Measurements from ENCODE around the gene CERS6. TPM values are rescaled to one million over a fixed set of nuclear protein-coding genes. Genes with fewer than 3 reads are reported as not detected.

CERS6 gene
- total RNA-seq, 2 donors from 2014 or later = 8.2 to 8.4 TPM

GRCh38 chr2:168589236-168590211, 133.5 kb downstream of the CERS6 start:
- DNase-seq (no peak), ATAC-seq (no peak)
- H3K4me1 Mint-ChIP-seq = peaks cover 5% of the 10 kb centered on the region
- H3K27me3 Mint-ChIP-seq = no peaks in the 10 kb centered on the region
- no peak overlapping the region for H3K4me3 Mint-ChIP-seq
- no peak overlapping the region for H3K27ac Mint-ChIP-seq
- H3K9me3 ChIP-seq (ENCODE audit: control insufficient read depth, low read length, poor library complexity, severe bottlenecking) = no peaks in the 10 kb centered on the region
- H3K36me3 Mint-ChIP-seq (ENCODE audit: low read depth) = no peaks in the 10 kb centered on the region

- Mint-ChIP-seq H3K27ac (no peak overlapping the region), H3K4me1 (peaks cover 7% of the 10 kb centered on the region)
Measured at GRCh38 chr2:168592181-168592831, 136.2 kb downstream of the CERS6 start.

GRCh38 chr2:168593713-168594112, 137.6 kb downstream of the CERS6 start:
- no peaks in the 10 kb centered on the region for H3K27me3 Mint-ChIP-seq
- no peak overlapping the region for H3K4me3 Mint-ChIP-seq
- ATAC-seq (no peak), DNase-seq (no peak)
- H3K36me3 Mint-ChIP-seq (ENCODE audit: low read depth) = no peaks in the 10 kb centered on the region
- H3K9me3 ChIP-seq (ENCODE audit: control insufficient read depth, low read length, poor library complexity, severe bottlenecking) = no peaks in the 10 kb centered on the region
- H3K27ac Mint-ChIP-seq = no peak overlapping the region
- H3K4me1 Mint-ChIP-seq = peaks cover 10% of the 10 kb centered on the region

More at GRCh38 chr2:168592181-168592831, 136.2 kb downstream of the CERS6 start:
- H3K27me3 Mint-ChIP-seq = no peaks in the 10 kb centered on the region
- no peak overlapping the region for H3K4me3 Mint-ChIP-seq
- no peak for DNase-seq
- H3K36me3 Mint-ChIP-seq (ENCODE audit: low read depth) = no peaks in the 10 kb centered on the region
- H3K9me3 ChIP-seq (ENCODE audit: control insufficient read depth, low read length, poor library complexity, severe bottlenecking) = no peaks in the 10 kb centered on the region
- no peak for ATAC-seq

- Mint-ChIP-seq H3K27me3 (no peaks in the 10 kb centered on the region), H3K4me3 (no peak overlapping the region), H3K27ac (peak overlapping the region; percentile 19), H3K36me3 (ENCODE audit: low read depth) (peaks cover 2% of the 10 kb centered on the region), H3K4me1 (peaks cover 10% of the 10 kb centered on the region)
- H3K9me3 ChIP-seq (ENCODE audit: control insufficient read depth, low read length, poor library complexity, severe bottlenecking) = no peaks in the 10 kb centered on the region
- DNase-seq (no peak), ATAC-seq (no peak)
Measured at GRCh38 chr2:168594778-168595177, 138.7 kb downstream of the CERS6 start.

- Mint-ChIP-seq H3K27me3 (no peaks in the 10 kb centered on the region), H3K4me3 (no peak overlapping the region), H3K36me3 (ENCODE audit: low read depth) (peaks cover 2% of the 10 kb centered on the region), H3K27ac (no peak overlapping the region), H3K4me1 (peaks cover 10% of the 10 kb centered on the region)
- ATAC-seq = no peak
- no peak for DNase-seq
- H3K9me3 ChIP-seq (ENCODE audit: control insufficient read depth, low read length, poor library complexity, severe bottlenecking) = no peaks in the 10 kb centered on the region
Measured at GRCh38 chr2:168596881-168597655, 141.0 kb downstream of the CERS6 start.

- H3K4me1 Mint-ChIP-seq = peaks cover 5% of the 10 kb centered on the region
- ATAC-seq = no peak
Measured at GRCh38 chr2:168599738-168600137, 143.7 kb downstream of the CERS6 start.

GRCh38 chr2:168600949-168601348, 144.9 kb downstream of the CERS6 start:
- ATAC-seq (no peak), DNase-seq (no peak)
- H3K36me3 Mint-ChIP-seq (ENCODE audit: low read depth) = peaks cover 2% of the 10 kb centered on the region
- no peaks in the 10 kb centered on the region for H3K27me3 Mint-ChIP-seq
- no peak overlapping the region for H3K27ac Mint-ChIP-seq
- H3K9me3 ChIP-seq (ENCODE audit: control insufficient read depth, low read length, poor library complexity, severe bottlenecking) = no peaks in the 10 kb centered on the region
- H3K4me3 Mint-ChIP-seq = no peak overlapping the region
- peaks cover 2% of the 10 kb centered on the region for H3K4me1 Mint-ChIP-seq

More at GRCh38 chr2:168599738-168600137, 143.7 kb downstream of the CERS6 start:
- H3K27me3 Mint-ChIP-seq = no peaks in the 10 kb centered on the region
- no peak overlapping the region for H3K4me3 Mint-ChIP-seq
- DNase-seq = no peak
- peaks cover 2% of the 10 kb centered on the region for H3K36me3 Mint-ChIP-seq (ENCODE audit: low read depth)
- no peaks in the 10 kb centered on the region for H3K9me3 ChIP-seq (ENCODE audit: control insufficient read depth, low read length, poor library complexity, severe bottlenecking)
- no peak overlapping the region for H3K27ac Mint-ChIP-seq

- ATAC-seq (no peak), DNase-seq (no peak)
- no peak overlapping the region for H3K27ac Mint-ChIP-seq
- no peaks in the 10 kb centered on the region for H3K9me3 ChIP-seq (ENCODE audit: control insufficient read depth, low read length, poor library complexity, severe bottlenecking)
- H3K36me3 Mint-ChIP-seq (ENCODE audit: low read depth) = peaks cover 2% of the 10 kb centered on the region
- peaks cover 2% of the 10 kb centered on the region for H3K4me1 Mint-ChIP-seq
- H3K4me3 Mint-ChIP-seq = no peak overlapping the region
- H3K27me3 Mint-ChIP-seq = no peaks in the 10 kb centered on the region
Measured at GRCh38 chr2:168601741-168602140, 145.7 kb downstream of the CERS6 start.

- Mint-ChIP-seq H3K4me1 (peaks cover 2% of the 10 kb centered on the region), H3K4me3 (no peak overlapping the region), H3K27ac (no peak overlapping the region), H3K36me3 (ENCODE audit: low read depth) (peaks cover 2% of the 10 kb centered on the region), H3K27me3 (no peaks in the 10 kb centered on the region)
- DNase-seq (no peak), ATAC-seq (no peak)
- H3K9me3 ChIP-seq (ENCODE audit: control insufficient read depth, low read length, poor library complexity, severe bottlenecking) = no peaks in the 10 kb centered on the region
Measured at GRCh38 chr2:168602379-168602778, 146.3 kb downstream of the CERS6 start.

- Mint-ChIP-seq H3K27ac (no peak overlapping the region), H3K4me3 (no peak overlapping the region), H3K4me1 (no peaks in the 10 kb centered on the region), H3K36me3 (ENCODE audit: low read depth) (peaks cover 2% of the 10 kb centered on the region), H3K27me3 (no peaks in the 10 kb centered on the region)
- ATAC-seq = no peak
- no peaks in the 10 kb centered on the region for H3K9me3 ChIP-seq (ENCODE audit: control insufficient read depth, low read length, poor library complexity, severe bottlenecking)
- no peak for DNase-seq
Measured at GRCh38 chr2:168602846-168603401, 146.9 kb downstream of the CERS6 start.

- H3K27ac Mint-ChIP-seq = no peak overlapping the region
- H3K4me1 Mint-ChIP-seq = no peaks in the 10 kb centered on the region
- H3K27me3 Mint-ChIP-seq = no peaks in the 10 kb centered on the region
- ATAC-seq (no peak), DNase-seq (no peak)
- no peaks in the 10 kb centered on the region for H3K9me3 ChIP-seq (ENCODE audit: control insufficient read depth, low read length, poor library complexity, severe bottlenecking)
- H3K4me3 Mint-ChIP-seq = no peak overlapping the region
- peaks cover 2% of the 10 kb centered on the region for H3K36me3 Mint-ChIP-seq (ENCODE audit: low read depth)
Measured at GRCh38 chr2:168603439-168603961, 147.4 kb downstream of the CERS6 start.

GRCh38 chr2:168604252-168604651, 148.2 kb downstream of the CERS6 start:
- H3K9me3 ChIP-seq (ENCODE audit: control insufficient read depth, low read length, poor library complexity, severe bottlenecking) = no peaks in the 10 kb centered on the region
- no peak for ATAC-seq
- Mint-ChIP-seq H3K27me3 (no peaks in the 10 kb centered on the region), H3K4me1 (no peaks in the 10 kb centered on the region), H3K4me3 (no peak overlapping the region), H3K36me3 (ENCODE audit: low read depth) (peaks cover 1% of the 10 kb centered on the region), H3K27ac (no peak overlapping the region)
- DNase-seq = no peak
